ENCODE measurements around the gene ADRM1.

Gene ADRM1

DNA sequence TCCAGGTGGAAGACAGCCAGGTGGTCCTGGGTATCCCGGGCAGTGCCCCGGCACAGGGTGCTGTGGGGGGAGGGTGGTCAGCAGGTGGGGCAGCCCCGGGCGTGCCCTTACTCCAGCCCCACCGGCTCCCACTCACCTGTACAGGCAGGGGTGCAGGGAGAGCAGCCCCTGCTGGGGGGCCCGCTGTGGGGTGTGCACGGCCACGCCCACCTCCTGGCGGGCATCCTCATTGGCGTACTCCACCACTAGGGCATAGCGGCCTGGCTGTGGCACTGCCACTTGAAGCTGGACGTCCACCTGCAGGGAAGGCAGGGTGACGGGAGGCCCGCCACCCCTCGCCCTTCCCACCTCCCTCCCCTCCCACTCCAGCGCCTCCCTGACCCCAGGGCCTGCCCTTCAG is 29.6 kb downstream of the ADRM1 start:
- H3K4me3 ChIP-seq (ENCODE audit: low read depth, low read length) = no peak overlapping the region
- TF ChIP-seq, protein P1, sequence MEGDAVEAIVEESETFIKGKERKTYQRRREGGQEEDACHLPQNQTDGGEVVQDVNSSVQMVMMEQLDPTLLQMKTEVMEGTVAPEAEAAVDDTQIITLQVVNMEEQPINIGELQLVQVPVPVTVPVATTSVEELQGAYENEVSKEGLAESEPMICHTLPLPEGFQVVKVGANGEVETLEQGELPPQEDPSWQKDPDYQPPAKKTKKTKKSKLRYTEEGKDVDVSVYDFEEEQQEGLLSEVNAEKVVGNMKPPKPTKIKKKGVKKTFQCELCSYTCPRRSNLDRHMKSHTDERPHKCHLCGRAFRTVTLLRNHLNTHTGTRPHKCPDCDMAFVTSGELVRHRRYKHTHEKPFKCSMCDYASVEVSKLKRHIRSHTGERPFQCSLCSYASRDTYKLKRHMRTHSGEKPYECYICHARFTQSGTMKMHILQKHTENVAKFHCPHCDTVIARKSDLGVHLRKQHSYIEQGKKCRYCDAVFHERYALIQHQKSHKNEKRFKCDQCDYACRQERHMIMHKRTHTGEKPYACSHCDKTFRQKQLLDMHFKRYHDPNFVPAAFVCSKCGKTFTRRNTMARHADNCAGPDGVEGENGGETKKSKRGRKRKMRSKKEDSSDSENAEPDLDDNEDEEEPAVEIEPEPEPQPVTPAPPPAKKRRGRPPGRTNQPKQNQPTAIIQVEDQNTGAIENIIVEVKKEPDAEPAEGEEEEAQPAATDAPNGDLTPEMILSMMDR (IDR thresholded peaks at IDR 0.05; ENCODE audit: low read depth, low read length) = no peak

DNA sequence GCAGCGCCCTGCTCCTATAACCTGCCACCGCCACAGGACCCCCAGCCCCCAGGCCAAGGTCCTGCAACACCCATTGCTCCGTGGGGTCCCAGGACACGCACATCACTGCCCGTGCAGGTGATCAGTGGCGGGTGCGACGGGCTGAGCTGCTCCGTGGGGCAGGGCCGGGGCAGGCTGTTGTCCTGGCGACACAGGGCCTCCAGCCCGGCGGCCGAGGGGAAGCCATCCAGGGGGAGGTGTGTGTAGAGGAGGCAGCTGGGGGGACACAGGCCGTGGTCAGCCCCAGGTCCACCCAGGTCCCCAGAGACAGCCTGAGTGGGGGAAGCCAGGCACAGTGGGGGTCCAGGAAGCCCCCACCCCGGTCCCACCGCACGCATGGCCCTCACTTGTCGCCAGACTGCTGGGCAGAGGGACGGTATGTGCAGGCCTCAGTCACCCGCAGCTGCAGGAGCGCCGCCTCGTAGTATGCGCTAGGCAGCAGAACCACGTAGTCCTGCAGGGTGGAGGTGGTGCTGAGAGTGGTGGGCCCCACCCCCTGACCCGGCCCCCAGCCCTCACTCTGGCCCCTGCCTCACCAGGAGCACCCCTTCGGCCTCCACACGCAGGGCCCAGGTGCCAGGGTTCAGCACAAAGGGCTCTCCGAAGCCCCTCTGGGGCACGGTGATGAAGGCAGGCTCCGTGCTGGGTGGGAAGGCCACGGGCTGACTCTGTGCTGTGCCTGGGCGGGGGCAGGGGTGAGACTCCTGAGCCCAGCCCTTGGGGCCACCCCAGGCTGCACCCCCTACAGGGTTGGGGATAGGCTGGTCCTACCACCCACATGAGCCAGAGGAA is 30.4 kb downstream of the ADRM1 start:
- no peak overlapping the region for H3K4me3 ChIP-seq (ENCODE audit: low read depth, low read length)
- TF ChIP-seq, protein P1 (IDR thresholded peaks at IDR 0.05; ENCODE audit: low read depth, low read length) = no peak

DNA sequence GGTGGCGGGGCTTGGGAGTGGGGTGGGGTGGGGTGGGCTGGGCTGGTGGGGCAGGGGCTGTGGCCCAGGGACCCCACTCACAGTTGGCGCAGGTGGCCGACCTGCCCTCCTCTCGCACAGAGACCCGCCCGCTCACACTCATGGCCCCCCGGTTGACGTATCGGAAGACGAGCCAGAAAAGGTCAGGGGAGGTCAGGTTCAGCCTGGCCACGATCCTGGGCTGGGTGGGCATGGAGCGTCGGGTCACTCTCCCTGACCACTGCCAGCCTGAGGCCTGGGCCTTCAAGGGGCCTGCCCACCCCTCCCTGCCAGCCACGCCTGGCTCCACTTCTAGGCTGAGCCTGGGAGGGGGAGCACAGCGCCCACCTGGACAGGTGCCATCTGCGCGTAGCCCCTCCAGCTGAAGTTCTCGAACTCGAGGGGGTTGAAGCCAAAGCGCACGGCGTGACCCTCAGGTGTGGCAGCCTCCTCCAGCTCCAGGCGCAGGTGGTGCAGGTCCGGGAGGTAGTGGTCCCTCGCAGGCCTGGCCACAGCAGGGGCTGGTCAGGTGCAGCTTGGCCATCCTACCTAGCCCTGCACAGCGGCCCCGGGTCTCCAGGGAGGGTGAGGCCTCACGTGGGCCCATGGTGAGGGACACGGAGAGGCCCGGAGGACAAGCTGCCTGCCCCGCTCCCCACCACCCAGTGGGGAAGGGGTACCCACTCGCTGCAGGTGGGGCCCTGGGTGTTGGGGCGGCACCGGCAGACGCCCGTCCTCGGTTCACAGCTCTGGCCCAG is 31.2 kb downstream of the ADRM1 start:
- H3K4me3 ChIP-seq (ENCODE audit: low read depth, low read length) = no peak overlapping the region
- TF ChIP-seq, protein P1 (IDR thresholded peaks at IDR 0.05; ENCODE audit: low read depth, low read length) = no peak

DNA sequence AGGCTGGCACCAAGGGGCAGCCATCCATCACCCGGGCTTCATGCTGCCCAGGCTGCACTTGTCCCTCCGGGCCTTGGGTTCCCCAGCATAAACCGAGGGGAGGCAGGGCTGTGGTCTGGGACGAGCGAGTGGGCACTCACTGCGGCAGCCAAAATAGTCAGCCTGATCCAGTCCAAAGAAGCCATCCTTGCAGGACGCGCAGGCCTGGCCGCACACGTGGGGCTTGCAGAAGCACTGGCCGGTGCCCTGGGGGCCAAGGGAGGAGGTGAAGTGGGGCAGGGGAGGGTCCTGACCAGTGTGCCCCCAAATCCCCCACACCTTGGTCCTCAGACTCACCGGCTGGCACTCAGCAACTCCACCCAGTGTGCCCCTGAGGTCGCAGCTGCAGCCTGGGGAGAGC is 32.1 kb downstream of the ADRM1 start:
- TF ChIP-seq, protein P1 (IDR thresholded peaks at IDR 0.05; ENCODE audit: low read depth, low read length) = no peak
- no peak overlapping the region for H3K4me3 ChIP-seq (ENCODE audit: low read depth, low read length)

DNA sequence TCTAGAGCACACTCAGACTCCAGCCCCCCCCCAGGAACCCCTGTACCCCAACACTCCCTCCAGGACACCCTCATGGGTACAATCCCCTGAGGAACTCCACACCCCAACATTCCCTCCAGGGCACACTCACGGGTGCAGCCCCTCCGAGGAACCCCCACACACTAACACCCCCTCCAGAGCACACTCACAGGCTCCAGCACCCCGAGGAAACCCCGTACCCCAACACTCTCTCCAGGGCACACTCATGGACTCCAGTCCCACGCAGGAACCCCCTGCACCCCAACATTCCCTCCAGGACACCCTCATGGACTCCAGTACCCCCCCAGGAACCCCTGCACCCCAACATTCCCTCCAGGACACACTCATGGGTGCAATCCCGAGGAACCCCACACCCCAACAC is 32.7 kb downstream of the ADRM1 start:
- TF ChIP-seq, protein P1 (IDR thresholded peaks at IDR 0.05; ENCODE audit: low read depth, low read length) = no peak
- no peak overlapping the region for H3K4me3 ChIP-seq (ENCODE audit: low read depth, low read length)

DNA sequence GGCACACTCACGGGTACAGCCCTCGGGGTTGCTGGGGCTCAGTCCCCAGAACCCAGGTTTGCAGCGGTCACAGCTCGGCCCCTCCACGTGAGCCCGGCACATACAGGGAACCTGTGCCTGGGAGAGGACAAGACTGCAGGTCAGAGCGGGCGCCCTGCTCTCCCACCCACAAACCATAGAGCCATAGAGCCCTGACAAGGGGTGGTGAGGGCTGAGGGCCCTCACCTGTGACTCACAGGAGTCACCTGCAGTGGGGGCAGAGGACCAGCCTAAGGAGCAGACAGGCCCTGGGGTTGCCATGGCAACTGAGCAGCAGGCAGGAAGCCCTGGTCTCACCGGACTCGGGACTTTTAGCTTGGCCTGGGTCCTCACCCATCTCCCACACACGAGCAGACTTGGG is 33.5 kb downstream of the ADRM1 start:
- TF ChIP-seq, protein P1 (IDR thresholded peaks at IDR 0.05; ENCODE audit: low read depth, low read length) = no peak
- H3K4me3 ChIP-seq (ENCODE audit: low read depth, low read length) = no peak overlapping the region

Data from WI38 (cell line).